Liver (tissue), 2 donors: Measurements from ENCODE around the gene LDLRAD4.

Source experiments
- CTCF ChIP-seq: fragments of 150-350 bp; IDR thresholded peaks from 2 replicates; pipeline ENCODE4 v1.5.1; 2017; ENCODE audit warnings: improper control_type of control experiment, low read depth, low read length; ENCODE audit not compliant: missing input control
- FOXA1 ChIP-seq: IDR thresholded peaks from 2 replicates; pipeline ENCODE4 v1.6.1; 2016; ENCODE audit warnings: antibody characterized with exemption
- MAX ChIP-seq: IDR thresholded peaks from 2 replicates; pipeline ENCODE4 v1.6.1; 2016; ENCODE audit warnings: antibody characterized with exemption
- YY1 ChIP-seq: IDR thresholded peaks from 2 replicates; pipeline ENCODE4 v1.6.1; 2016; ENCODE audit warnings: antibody characterized with exemption, mild to moderate bottlenecking
- TF ChIP-seq, protein P1 (sequence below): IDR thresholded peaks from 2 replicates; pipeline ENCODE4 v1.6.1; 2016; ENCODE audit warnings: antibody characterized with exemption, mild to moderate bottlenecking
- donor health status: healthy.

GRCh38 chr18:13258921-13259320 is 40.4 kb downstream of the LDLRAD4 start:
- no peak for TF ChIP-seq CTCF
- TF ChIP-seq MAX = no peak
- TF ChIP-seq FOXA1 = no peak
- TF ChIP-seq, protein P1, sequence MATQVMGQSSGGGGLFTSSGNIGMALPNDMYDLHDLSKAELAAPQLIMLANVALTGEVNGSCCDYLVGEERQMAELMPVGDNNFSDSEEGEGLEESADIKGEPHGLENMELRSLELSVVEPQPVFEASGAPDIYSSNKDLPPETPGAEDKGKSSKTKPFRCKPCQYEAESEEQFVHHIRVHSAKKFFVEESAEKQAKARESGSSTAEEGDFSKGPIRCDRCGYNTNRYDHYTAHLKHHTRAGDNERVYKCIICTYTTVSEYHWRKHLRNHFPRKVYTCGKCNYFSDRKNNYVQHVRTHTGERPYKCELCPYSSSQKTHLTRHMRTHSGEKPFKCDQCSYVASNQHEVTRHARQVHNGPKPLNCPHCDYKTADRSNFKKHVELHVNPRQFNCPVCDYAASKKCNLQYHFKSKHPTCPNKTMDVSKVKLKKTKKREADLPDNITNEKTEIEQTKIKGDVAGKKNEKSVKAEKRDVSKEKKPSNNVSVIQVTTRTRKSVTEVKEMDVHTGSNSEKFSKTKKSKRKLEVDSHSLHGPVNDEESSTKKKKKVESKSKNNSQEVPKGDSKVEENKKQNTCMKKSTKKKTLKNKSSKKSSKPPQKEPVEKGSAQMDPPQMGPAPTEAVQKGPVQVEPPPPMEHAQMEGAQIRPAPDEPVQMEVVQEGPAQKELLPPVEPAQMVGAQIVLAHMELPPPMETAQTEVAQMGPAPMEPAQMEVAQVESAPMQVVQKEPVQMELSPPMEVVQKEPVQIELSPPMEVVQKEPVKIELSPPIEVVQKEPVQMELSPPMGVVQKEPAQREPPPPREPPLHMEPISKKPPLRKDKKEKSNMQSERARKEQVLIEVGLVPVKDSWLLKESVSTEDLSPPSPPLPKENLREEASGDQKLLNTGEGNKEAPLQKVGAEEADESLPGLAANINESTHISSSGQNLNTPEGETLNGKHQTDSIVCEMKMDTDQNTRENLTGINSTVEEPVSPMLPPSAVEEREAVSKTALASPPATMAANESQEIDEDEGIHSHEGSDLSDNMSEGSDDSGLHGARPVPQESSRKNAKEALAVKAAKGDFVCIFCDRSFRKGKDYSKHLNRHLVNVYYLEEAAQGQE = peak; percentile 75
- no peak for TF ChIP-seq YY1
